ENCODE results near the gene ASB16.

DNA sequence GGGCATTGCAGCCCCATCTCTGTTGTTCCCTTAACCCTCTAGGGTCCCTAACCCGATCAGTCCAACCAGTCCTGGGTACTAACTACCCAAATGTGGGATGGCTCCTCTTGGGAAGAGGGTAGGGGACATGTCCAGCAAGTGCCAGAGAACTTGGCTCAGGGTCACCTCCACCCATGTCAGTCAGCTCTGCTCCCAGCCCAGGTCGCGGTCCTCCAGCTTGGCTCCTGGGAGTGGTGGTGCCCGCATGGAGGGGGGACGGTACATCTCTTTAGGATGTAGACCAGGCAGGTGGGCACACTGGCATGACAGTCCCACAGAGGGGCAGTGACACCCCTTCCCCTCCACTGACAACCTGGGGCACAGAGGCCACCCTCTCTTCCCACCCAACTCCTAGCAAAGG lies 22.2 kb downstream of the ASB16 start:
- no peak for TF ChIP-seq EZH2 (IDR thresholded peaks at IDR 0.05; ENCODE audit: borderline replicate concordance, low read depth, low read length, severe bottlenecking)
- TF ChIP-seq POLR2AphosphoS5 (IDR thresholded peaks at IDR 0.05; ENCODE audit: insufficient read depth, low read depth, low read length), result no peak
- TF ChIP-seq CTCF (IDR thresholded peaks at IDR 0.05; ENCODE audit: extremely low read depth in 1 of 2, insufficient read depth in 1 of 2, low read depth in 1 of 2, low read length in 2 of 2), result no peak
- TF ChIP-seq POLR2A (IDR thresholded peaks at IDR 0.05; ENCODE audit: low read depth, low read length), result no peak
- no peak for TF ChIP-seq JUN (IDR thresholded peaks at IDR 0.05; ENCODE audit: borderline replicate concordance, insufficient read depth, insufficient read length, low read depth)
- no peak for TF ChIP-seq FOS (IDR thresholded peaks at IDR 0.05; ENCODE audit: borderline replicate concordance, insufficient read depth, low read length)
- TF ChIP-seq, protein P1, sequence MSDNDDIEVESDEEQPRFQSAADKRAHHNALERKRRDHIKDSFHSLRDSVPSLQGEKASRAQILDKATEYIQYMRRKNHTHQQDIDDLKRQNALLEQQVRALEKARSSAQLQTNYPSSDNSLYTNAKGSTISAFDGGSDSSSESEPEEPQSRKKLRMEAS (IDR thresholded peaks at IDR 0.05; ENCODE audit: insufficient read depth, insufficient read length), result no peak
- TF ChIP-seq MYC (IDR thresholded peaks at IDR 0.05; ENCODE audit: low read depth, low read length), result no peak
- no peak for TF ChIP-seq GATA2 (IDR thresholded peaks at IDR 0.05; ENCODE audit: insufficient read depth, insufficient read length, low read depth, low read length)

Data from endothelial cell of umbilical vein (primary cell).